ENCODE results near the gene PP2D1. TPM values are rescaled to one million over a fixed set of nuclear protein-coding genes. Genes with fewer than 3 reads are reported as not detected.

Gene PP2D1
- total and polyA plus RNA-seq, 9 of the 15 experiments (the other 6 are each of a cell fraction or from before 2014, with no cell fraction given) = 0.07 to 0.10 TPM; not detected in 7

DNA sequence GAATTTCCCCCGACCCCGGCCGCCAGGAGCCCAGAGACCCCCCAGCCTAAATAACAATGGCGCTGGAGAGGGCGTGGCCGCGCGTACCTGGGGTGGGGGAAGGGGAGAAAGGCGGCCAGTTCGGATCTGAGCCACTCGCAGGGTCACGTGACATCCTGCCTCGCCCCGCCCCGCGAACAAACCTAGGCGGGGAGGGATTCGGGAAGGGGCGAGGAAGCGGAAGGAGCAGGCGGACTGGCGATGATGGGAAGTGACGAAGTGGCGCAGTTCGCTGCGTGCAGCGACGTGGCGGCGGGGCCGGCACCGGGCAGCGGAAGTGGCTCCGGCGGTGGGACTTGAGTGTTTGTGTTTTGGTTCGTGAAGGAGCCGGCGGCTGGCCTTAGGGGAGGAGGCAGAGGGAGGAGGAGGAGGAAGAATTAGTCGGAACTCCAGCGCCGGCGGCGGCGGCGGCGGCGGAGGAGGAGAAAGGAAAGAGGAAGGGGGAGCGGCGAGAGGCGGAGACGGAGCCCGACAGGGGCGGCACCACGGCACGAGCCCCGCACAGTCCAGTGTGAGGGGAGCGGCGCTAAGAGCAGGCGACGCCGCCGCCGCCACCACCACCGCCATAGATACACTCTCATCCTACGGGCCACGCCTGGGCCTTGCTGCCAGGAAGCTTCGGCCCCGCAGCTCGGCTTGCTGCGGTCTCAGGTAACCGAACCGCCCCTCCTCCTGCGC, 65.1 kb downstream of the PP2D1 start, which contains the start of gene RAB5A (continued):
- TF ChIP-seq NR4A1 (CRISPR knock-in tag; IDR thresholded peaks at IDR 0.05) = no peak
- TF ChIP-seq NR4A1 (tag; IDR thresholded peaks at IDR 0.05) = peak; percentile 79; the same call in 1 of the 2 replicates
- peak; percentile 90 for TF ChIP-seq HMGN3 (IDR thresholded peaks at IDR 0.05; ENCODE audit: borderline replicate concordance, extremely low read depth, insufficient read length, low read depth, low read length)
- TF ChIP-seq CCAR2 (IDR thresholded peaks at IDR 0.05; ENCODE audit: low read depth, low read length) = no peak
- TF ChIP-seq RFX1 (IDR thresholded peaks at IDR 0.05) = no peak
- no peak; the same call in 1 of the 2 replicates for TF ChIP-seq DMBX1 (CRISPR knock-in tag; IDR thresholded peaks at IDR 0.05; ENCODE audit: borderline replicate concordance)
- TF ChIP-seq STAT5B (CRISPR knock-in tag; IDR thresholded peaks at IDR 0.05) = no peak
- TF ChIP-seq, protein P1, sequence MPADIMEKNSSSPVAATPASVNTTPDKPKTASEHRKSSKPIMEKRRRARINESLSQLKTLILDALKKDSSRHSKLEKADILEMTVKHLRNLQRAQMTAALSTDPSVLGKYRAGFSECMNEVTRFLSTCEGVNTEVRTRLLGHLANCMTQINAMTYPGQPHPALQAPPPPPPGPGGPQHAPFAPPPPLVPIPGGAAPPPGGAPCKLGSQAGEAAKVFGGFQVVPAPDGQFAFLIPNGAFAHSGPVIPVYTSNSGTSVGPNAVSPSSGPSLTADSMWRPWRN (IDR thresholded peaks at IDR 0.05; ENCODE audit: low read depth) = no peak
- peak; percentile 95 for TF ChIP-seq ETV1 (tag; conservative IDR thresholded peaks at IDR 0.05; ENCODE audit: low read depth)
- no peak for TF ChIP-seq TCF7L2 (IDR thresholded peaks at IDR 0.05; ENCODE audit: low read depth, low read length)
- TF ChIP-seq ATF1 (CRISPR knock-in tag; IDR thresholded peaks at IDR 0.05) = no peak; the same call in 1 of the 2 replicates
- peak; percentile 97 for TF ChIP-seq ATF1 (tag; IDR thresholded peaks at IDR 0.05)
- no peak for TF ChIP-seq CBX2 (IDR thresholded peaks at IDR 0.05; ENCODE audit: insufficient read depth, low read length, poor library complexity, severe bottlenecking)
- TF ChIP-seq, protein P2, sequence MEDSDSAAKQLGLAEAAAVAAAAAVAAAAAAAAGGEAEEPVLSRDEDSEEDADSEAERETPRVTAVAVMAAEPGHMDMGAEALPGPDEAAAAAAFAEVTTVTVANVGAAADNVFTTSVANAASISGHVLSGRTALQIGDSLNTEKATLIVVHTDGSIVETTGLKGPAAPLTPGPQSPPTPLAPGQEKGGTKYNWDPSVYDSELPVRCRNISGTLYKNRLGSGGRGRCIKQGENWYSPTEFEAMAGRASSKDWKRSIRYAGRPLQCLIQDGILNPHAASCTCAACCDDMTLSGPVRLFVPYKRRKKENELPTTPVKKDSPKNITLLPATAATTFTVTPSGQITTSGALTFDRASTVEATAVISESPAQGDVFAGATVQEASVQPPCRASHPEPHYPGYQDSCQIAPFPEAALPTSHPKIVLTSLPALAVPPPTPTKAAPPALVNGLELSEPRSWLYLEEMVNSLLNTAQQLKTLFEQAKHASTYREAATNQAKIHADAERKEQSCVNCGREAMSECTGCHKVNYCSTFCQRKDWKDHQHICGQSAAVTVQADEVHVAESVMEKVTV (CRISPR knock-in tag; IDR thresholded peaks at IDR 0.05) = no peak
- TF ChIP-seq NUFIP1 (IDR thresholded peaks at IDR 0.05; ENCODE audit: partially characterized antibody) = no peak
- no peak for TF ChIP-seq NR2F6 (CRISPR knock-in tag; IDR thresholded peaks at IDR 0.05)
- TF ChIP-seq GABPA (tag; conservative IDR thresholded peaks at IDR 0.05; ENCODE audit: low read depth) = peak; percentile 97
- TF ChIP-seq HDAC1 (IDR thresholded peaks at IDR 0.05) = peak in 1 of 2 experiments; percentile 92; a peak in 3 of 4 replicates
- peak; percentile 72; the same call in 1 of the 2 replicates for TF ChIP-seq RNF2 (IDR thresholded peaks at IDR 0.05)
- peak in 1 of 2 experiments; percentile 66; a peak in 1 of 3 replicates for TF ChIP-seq CBX3 (IDR thresholded peaks at IDR 0.05; ENCODE audit: borderline replicate concordance in 1 of 2, low read length in 2 of 2)
- TF ChIP-seq BMI1 (IDR thresholded peaks at IDR 0.05; ENCODE audit: low read length) = no peak
- no peak for TF ChIP-seq MAFF (IDR thresholded peaks at IDR 0.05; ENCODE audit: low read length)
- TF ChIP-seq ETV5 (CRISPR knock-in tag; IDR thresholded peaks at IDR 0.05; ENCODE audit: low read depth) = peak; percentile 86
- TF ChIP-seq SMAD2 (IDR thresholded peaks at IDR 0.05; ENCODE audit: low read depth, low read length) = 0 out of 2 replicates have a peak, but pooled peaks have one; percentile 37
- TF ChIP-seq, protein P3, sequence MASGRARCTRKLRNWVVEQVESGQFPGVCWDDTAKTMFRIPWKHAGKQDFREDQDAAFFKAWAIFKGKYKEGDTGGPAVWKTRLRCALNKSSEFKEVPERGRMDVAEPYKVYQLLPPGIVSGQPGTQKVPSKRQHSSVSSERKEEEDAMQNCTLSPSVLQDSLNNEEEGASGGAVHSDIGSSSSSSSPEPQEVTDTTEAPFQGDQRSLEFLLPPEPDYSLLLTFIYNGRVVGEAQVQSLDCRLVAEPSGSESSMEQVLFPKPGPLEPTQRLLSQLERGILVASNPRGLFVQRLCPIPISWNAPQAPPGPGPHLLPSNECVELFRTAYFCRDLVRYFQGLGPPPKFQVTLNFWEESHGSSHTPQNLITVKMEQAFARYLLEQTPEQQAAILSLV (tag; IDR thresholded peaks at IDR 0.05) = no peak
- TF ChIP-seq, protein P4, sequence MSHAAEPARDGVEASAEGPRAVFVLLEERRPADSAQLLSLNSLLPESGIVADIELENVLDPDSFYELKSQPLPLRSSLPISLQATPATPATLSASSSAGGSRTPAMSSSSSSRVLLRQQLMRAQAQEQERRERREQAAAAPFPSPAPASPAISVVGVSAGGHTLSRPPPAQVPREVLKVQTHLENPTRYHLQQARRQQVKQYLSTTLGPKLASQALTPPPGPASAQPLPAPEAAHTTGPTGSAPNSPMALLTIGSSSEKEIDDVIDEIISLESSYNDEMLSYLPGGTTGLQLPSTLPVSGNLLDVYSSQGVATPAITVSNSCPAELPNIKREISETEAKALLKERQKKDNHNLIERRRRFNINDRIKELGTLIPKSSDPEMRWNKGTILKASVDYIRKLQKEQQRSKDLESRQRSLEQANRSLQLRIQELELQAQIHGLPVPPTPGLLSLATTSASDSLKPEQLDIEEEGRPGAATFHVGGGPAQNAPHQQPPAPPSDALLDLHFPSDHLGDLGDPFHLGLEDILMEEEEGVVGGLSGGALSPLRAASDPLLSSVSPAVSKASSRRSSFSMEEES (CRISPR knock-in tag; IDR thresholded peaks at IDR 0.05) = peak; percentile 100

All from K562 (cell line).